H54 (cell line): ENCODE results near the gene FHDC1.

ENCODE experiments used
- DNase-seq: peaks from one replicate; pipeline ENCODE4 v3.0.0; 2011; ENCODE audit warnings: low spot score, mixed read lengths; ENCODE audit not compliant: insufficient read length
- FAIRE-seq: peaks from 3 replicates; lab custom pipeline; 2011; peaks lifted over from hg19 to GRCh38; lab: Jason Lieb, UNC
- POLR2A ChIP-seq: IDR thresholded peaks from 2 replicates; pipeline ENCODE4 v1.6.1; 2011; ENCODE audit warnings: low read depth, mild to moderate bottlenecking, low read length

Gene FHDC1

DNA sequence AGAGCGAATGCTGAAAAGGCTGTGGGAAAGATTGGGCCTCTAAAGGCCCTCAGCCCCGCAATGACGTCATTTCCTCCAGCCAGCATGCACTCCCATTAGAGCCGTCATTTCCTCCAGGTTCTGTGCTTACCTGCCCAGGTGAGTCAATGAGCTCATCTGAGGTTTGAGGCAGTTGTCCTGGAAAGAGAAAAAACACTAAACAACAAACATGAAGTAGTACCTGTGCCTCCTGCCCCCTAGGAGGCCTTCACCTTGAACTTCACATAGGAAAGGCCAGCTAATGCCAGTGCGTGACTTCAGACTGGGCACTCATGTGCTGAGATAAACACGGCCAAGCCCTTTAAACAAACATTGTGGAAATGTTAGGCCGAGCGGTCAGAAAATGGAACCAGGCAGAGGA, 55.9 kb downstream of the FHDC1 start:
- TF ChIP-seq POLR2A = no peak
- no peak for FAIRE-seq
- no peak for DNase-seq

DNA sequence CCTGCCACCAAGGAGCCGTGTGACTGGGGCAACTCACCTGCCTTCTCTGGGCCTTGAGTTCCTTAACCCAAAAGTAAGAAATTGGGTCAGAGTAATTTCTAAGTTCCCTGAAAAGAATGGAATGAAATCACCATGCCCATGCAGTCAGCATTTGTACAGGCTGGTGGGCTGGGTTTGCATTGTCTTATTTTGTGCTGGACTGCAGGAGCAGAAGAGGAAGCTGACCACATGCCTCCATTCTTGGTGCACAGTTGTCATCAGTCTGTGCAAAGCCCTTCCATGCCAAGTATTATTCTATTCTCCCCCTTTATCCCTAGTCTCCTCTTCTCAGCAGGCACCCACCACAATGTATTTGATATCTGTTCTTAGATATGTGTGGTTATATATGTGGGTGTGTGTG, 56.3 kb downstream of the FHDC1 start:
- TF ChIP-seq POLR2A = no peak
- DNase-seq = no peak
- FAIRE-seq = no peak

- TF ChIP-seq POLR2A = no peak
- no peak for FAIRE-seq
These were observed 57.9 kb downstream of the FHDC1 start for GRCh38 chr4:152994038-152994437.

GRCh38 chr4:152996111-152996571, 60.0 kb downstream of the FHDC1 start:
- FAIRE-seq = no peak
- DNase-seq = no peak
- TF ChIP-seq POLR2A = no peak

More at GRCh38 chr4:152994038-152994437, 57.9 kb downstream of the FHDC1 start:
- DNase-seq = no peak

GRCh38 chr4:152996672-152997071, 60.5 kb downstream of the FHDC1 start:
- no peak for FAIRE-seq
- TF ChIP-seq POLR2A = no peak
- no peak for DNase-seq

- DNase-seq = no peak
- TF ChIP-seq POLR2A = no peak
- no peak for FAIRE-seq
These were observed 61.2 kb downstream of the FHDC1 start for GRCh38 chr4:152997288-152997687.

- DNase-seq = no peak
- no peak for FAIRE-seq
- no peak for TF ChIP-seq POLR2A
These were observed 61.8 kb downstream of the FHDC1 start for GRCh38 chr4:152997771-152998487.

DNA sequence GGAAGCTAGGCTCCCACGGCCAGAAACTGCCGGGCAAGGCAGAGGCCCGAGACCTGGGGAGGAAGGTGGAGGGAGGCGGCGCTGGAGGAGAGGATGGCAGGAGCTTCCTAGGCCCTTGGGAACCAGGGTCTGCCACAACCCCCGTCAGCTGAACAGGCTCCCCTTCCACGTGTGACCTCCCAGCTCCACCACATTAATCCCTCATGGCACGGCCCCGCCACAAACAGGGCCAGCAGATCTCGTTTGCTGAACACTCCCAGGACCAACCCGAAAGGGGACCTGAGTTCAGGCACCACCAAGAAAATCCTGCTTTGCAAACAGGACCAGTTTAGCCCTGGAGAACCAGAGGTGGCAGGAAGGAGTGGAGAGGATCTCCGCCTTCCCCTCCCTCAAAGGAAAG, 62.7 kb downstream of the FHDC1 start:
- FAIRE-seq (no peak), DNase-seq (no peak)
- TF ChIP-seq POLR2A = no peak

DNA sequence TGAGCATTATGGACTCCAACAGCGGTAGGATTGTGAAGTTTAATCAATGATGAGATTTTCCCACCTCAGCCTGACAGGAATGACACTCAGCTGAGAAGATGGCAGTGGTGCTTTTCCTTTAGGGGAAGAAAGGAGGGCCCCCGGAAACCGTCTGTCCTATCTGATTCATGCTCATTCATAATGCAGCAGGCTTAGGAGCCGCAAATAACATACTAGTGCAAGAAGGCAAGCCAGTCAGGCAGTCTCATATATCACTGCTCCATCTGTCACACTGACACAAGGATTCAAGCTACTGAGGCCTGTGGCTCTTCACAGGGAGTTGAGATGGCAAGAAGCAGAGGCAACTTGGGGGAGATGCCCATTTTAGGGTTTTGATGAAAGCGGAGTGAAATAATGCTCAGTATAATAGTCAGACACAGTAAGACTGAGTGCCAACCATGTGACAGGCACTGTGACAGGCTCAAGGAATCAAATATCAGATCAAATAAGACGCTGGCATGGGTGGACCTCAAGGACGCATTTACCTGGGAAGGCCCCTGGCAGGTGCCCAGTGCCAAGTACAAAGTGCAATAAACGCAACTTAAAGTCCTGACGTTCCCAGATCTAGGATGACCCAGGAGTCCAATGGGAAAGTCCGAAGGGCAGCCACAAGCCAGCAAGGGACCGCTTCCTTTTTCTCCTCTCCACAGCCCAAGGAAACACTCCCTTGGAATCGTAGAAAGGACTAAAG, 63.4 kb downstream of the FHDC1 start:
- DNase-seq (no peak), FAIRE-seq (no peak)
- TF ChIP-seq POLR2A = no peak

DNA sequence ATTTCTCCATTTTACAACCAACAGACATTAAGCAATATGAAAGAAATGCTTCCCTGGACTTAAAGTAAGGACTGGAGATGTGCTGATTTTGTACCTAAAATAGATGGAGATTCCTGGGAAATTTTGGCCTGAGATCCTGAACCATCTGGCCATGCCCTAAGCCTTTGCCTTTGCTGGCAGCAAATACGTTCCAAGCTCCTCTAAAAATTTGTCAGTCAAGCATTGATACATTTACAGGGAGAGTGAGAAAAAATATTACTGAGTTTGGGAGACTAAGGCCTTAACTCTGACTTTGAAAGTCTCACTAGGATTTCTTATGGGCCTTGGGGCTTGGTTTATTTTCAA, 63.9 kb downstream of the FHDC1 start:
- no peak for FAIRE-seq
- no peak for TF ChIP-seq POLR2A
- DNase-seq = no peak

GRCh38 chr4:153001626-153002025, 65.5 kb downstream of the FHDC1 start:
- TF ChIP-seq POLR2A = no peak
- no peak for DNase-seq
- no peak for FAIRE-seq

DNA sequence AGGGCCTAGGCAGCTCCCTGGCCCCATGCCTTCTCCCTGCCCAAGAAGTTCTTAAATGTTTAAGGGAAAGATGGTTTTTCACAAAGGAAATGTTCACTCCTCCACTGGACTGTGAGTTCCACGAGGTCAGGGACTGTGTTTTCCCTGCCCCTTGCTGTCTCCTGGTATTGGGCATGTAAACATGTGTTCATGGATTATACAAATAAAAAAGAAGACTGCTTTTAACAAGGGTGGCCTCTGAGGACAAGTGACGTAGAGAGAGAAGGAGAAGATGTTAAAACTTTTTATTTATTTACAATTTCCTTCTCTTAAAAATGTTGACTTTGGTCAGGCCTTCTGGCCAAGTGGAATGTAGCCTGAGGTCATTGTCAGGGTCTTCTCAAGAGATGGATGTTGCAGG, 66.0 kb downstream of the FHDC1 start:
- DNase-seq (no peak), FAIRE-seq (no peak)
- no peak for TF ChIP-seq POLR2A

- no peak for DNase-seq
- no peak for TF ChIP-seq POLR2A
- no peak for FAIRE-seq
These were observed 68.1 kb downstream of the FHDC1 start for GRCh38 chr4:153004081-153004850.

GRCh38 chr4:153005899-153006381, 69.8 kb downstream of the FHDC1 start:
- FAIRE-seq = no peak
- no peak for DNase-seq
- no peak for TF ChIP-seq POLR2A
